Neutrophil (primary cell): ENCODE measurements around the gene TOP2A.
"Not testable (repeated sequence)": the region's sequence is repeated elsewhere in the genome, so short reads cannot be mapped to it uniquely, and the experiment has no call there.

Experiments used
- H3K27ac ChIP-seq: fragments of 200-600 bp; sonication (generic); 2 replicates; pipeline ENCODE4 v1.5.1; 2016; ENCODE audit warnings: mild to moderate bottlenecking, moderate library complexity
- H3K27me3 ChIP-seq: fragments of 200-600 bp; sonication (generic); 2 replicates; pipeline ENCODE4 v1.6.0; 2016; ENCODE audit warnings: mild to moderate bottlenecking
- H3K36me3 ChIP-seq: fragments of 200-600 bp; sonication (generic); 2 replicates; pipeline ENCODE4 v1.5.1; 2017
- H3K4me1 ChIP-seq, 2 experiments: fragments of 200-600 bp in 1 of 2; sonication (generic) in 1 of 2; 1 replicate in 1 of 2; 2 replicates in 1 of 2; pipeline versions ENCODE4 v1.5.1 to v1.6.1; 2013 to 2016; ENCODE audit warnings: low read depth in 1 of 2, low read length in 1 of 2, mild to moderate bottlenecking in 1 of 2, moderate library complexity in 1 of 2; ENCODE audit not compliant: control insufficient read depth in 1 of 2, insufficient read depth in 1 of 2
- H3K4me3 ChIP-seq, 2 experiments: fragments of 200-600 bp in 1 of 2; sonication (generic) in 1 of 2; 1 replicate in 1 of 2; 2 replicates in 1 of 2; pipeline ENCODE4 v1.5.1; 2013 to 2016; ENCODE audit warnings: low read depth in 1 of 2, low read length in 1 of 2, mild to moderate bottlenecking in 1 of 2, moderate library complexity in 1 of 2
- H3K9me3 ChIP-seq: fragments of 200-600 bp; sonication (generic); 2 replicates; pipeline ENCODE4 v1.5.1; 2016
- CTCF ChIP-seq: fragments of 200-600 bp; sonication (generic); IDR thresholded peaks from 2 replicates; pipeline ENCODE4 v1.5.1; 2016; ENCODE audit warnings: antibody characterized with exemption

TOP2A gene

GRCh38 chr17:40369923-40370322, 47.8 kb downstream of the TOP2A start:
- Histone ChIP-seq H3K4me3 (no peak overlapping the region), H3K27ac (no peak overlapping the region), H3K9me3 (no peaks in the 10 kb centered on the region), H3K36me3 (no peaks in the 10 kb centered on the region), H3K4me1 (no peaks in the 10 kb centered on the region), H3K27me3 (peaks cover 27% of the 10 kb centered on the region)
- TF ChIP-seq CTCF = no peak

GRCh38 chr17:40367728-40368127, 50.0 kb downstream of the TOP2A start:
- H3K9me3 ChIP-seq, H3K36me3 ChIP-seq, H3K27ac ChIP-seq, H3K4me3 ChIP-seq: not testable (repeated sequence)
- peaks cover 39% of the 10 kb centered on the region for H3K27me3 ChIP-seq
- peaks cover 8 to 11% of the 10 kb centered on the region in 2 experiments for H3K4me1 ChIP-seq

DNA sequence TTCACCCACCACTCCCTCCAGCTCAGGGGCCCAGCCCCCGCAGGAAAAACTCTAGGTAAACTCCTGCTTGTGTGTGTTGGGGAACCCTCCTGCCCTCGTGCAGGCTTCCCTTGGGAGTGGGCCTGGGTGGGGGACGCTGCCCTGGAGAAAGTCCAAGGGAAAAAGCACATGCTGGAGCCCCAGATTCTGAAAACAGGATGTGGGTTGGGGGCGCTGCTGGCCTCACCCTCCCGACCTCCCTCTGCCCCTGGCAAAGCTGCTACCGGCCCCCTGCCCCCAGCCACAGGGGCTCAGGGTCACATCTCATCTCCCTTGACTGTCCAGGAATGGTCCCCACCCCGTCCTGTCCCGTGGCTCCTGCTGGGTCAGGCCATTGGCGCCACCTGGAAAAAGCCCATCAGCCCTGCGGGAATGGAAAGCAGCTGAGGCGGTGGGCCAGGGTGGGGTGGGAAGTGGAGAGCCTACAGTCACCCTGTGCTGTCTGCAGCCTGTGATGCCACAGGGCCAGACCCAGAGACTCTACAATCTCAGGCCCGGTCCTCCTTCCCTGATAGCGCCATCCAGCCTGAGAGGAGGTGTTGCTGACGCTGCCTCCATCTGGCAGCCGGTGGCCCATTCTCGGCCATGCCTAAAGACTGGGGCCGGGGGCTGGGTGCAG, 50.7 kb downstream of the TOP2A start:
- no peaks in the 10 kb centered on the region for H3K9me3 ChIP-seq
- peaks cover 8 to 15% of the 10 kb centered on the region in 2 experiments for H3K4me1 ChIP-seq
- H3K27ac ChIP-seq = no peak overlapping the region
- H3K36me3 ChIP-seq = no peaks in the 10 kb centered on the region
- peaks cover 47% of the 10 kb centered on the region for H3K27me3 ChIP-seq
- no peak for TF ChIP-seq CTCF
- no peak overlapping the region for H3K4me3 ChIP-seq

DNA sequence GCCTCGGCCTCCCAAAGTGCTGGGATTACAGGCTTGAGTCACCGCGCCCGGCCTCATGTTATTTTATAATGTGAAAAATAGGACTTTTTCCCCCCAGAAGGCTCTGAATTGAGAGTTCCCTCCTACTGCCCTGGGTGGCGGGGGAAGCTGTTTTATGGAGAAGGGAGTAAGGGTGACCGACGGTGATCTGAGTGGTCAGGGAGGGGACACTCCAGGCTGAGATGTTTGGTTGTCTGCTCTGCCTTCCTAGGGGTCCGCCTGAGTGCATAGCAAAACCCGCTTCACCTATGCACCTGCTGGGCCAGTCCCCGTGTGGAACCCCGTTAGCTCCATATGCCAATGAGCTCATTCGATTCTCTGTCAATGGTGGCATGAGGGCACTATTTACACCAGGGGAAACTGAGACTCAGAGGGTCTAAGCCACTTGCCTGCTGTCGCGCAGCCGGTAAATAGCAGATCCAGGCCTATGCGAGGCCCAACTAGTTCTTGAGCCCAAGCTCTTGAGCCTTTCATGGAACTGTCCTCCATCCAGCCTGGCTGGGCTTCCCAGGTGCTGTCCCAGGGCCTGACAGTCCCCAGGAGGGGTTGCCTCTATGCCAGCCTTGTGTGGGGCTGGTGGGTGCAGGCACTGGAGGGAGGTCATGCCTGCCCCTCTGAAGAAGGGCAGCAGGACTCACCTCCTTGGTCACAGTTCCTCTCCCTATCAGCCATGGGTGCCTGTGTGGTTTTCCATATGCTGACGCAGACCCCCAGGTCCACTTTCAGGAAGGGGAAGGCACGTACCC, 51.4 kb downstream of the TOP2A start:
- Histone ChIP-seq H3K4me3 (no peak overlapping the region), H3K27me3 (peaks cover 54% of the 10 kb centered on the region), H3K9me3 (no peaks in the 10 kb centered on the region), H3K4me1 (peaks cover 8 to 15% of the 10 kb centered on the region in 2 experiments), H3K27ac (no peak overlapping the region), H3K36me3 (no peaks in the 10 kb centered on the region)
- no peak for TF ChIP-seq CTCF

DNA sequence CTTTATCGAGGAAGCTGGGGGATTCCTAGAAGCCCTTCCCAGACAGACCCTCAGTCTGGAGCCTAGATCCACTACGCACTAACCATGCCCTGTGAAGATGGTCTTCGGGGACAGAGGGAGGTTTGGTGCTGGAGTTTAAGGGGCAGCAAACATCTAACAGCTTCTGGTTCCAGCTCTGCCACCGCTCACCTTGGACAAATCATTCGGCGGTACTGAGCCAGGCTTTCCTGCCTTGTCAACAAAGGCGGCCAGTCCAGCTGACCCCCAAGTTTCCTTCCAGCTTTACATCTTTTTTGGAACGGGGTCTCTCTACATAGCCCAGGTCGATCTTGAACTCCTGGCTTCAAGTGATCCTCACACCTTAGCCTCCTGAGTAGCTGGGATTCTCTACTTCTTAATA, 52.8 kb downstream of the TOP2A start:
- Histone ChIP-seq H3K9me3 (no peaks in the 10 kb centered on the region), H3K4me3 (no peak overlapping the region), H3K27ac (no peak overlapping the region), H3K4me1 (peaks cover 8 to 15% of the 10 kb centered on the region in 2 experiments), H3K27me3 (peaks cover 68% of the 10 kb centered on the region), H3K36me3 (no peaks in the 10 kb centered on the region)
- TF ChIP-seq CTCF = no peak
